Gastroesophageal sphincter (tissue), 4 donors: ENCODE data around the gene COLGALT1. TPM values are rescaled to one million over a fixed set of nuclear protein-coding genes. Genes with fewer than 3 reads are reported as not detected.

Experiments used
- ATAC-seq: fragments of 150-250 bp; one replicate; pipeline ENCODE4 v1.9.1; 2016; ENCODE audit warnings: mild to moderate bottlenecking, moderate library complexity
- H3K27ac ChIP-seq, 4 donors: fragments of 200-600 bp; sonication (generic) in 3 of 4; 1 replicate in 3 of 4; 2 replicates in 1 of 4; pipeline ENCODE4 v1.5.1; 2016 to 2019
- H3K27me3 ChIP-seq: fragments of 200-600 bp; sonication (generic); one replicate; pipeline ENCODE4 v1.5.1; 2019
- H3K36me3 ChIP-seq, 2 donors: fragments of 200-600 bp; sonication (generic); one replicate each; pipeline ENCODE4 v1.5.1; 2019; ENCODE audit warnings: control low read depth in 1 of 2
- H3K4me1 ChIP-seq, 3 donors: fragments of 200-600 bp; sonication (generic); 1 replicate in 2 of 3; 2 replicates in 1 of 3; pipeline ENCODE4 v1.5.1; 2016 to 2019; ENCODE audit warnings: control low read depth in 2 of 3
- H3K4me3 ChIP-seq, 2 donors: fragments of 200-600 bp; sonication (generic); one replicate each; pipeline ENCODE4 v1.5.1; 2019; ENCODE audit warnings: mild to moderate bottlenecking in 1 of 2, moderate library complexity in 1 of 2
- H3K9me3 ChIP-seq, 3 donors: fragments of 200-600 bp; sonication (generic); one replicate each; pipeline ENCODE4 v1.5.1; 2017 to 2019; ENCODE audit warnings: control low read depth in 2 of 3
- EP300 ChIP-seq: sonication (generic); formaldehyde crosslinking; IDR thresholded peaks from one replicate; pipeline ENCODE4 v1.6.1; 2017; ENCODE audit warnings: antibody characterized with exemption, mild to moderate bottlenecking
- POLR2A ChIP-seq, 2 donors: fragments of 450-650 bp; IDR thresholded peaks; one replicate each; pipeline ENCODE4 v1.6.1; 2017; ENCODE audit warnings: antibody characterized with exemption in 2 of 2, mild to moderate bottlenecking in 2 of 2, moderate library complexity in 1 of 2
- POLR2AphosphoS5 ChIP-seq: sonication (generic); formaldehyde crosslinking; IDR thresholded peaks from one replicate; pipeline ENCODE4 v1.6.1; 2017; ENCODE audit warnings: antibody characterized with exemption
- WGBS, 2 donors: methylation state at CpG; one replicate each; pipeline ENCODE4 v1.1.5; 2018; ENCODE audit warnings: low coverage in 1 of 2; 5-methylcytosine and 5-hydroxymethylcytosine counted together
- total RNA-seq, 4 donors: library from RNA; depleted of rRNA; stranded (reverse); fragments of >200 nt; gene quantifications; one replicate each; pipeline ENCODE4 v1.1.0, GENCODE V29; 2016
- TF ChIP-seq, protein P1 (sequence below), 4 experiments: fragments of 200-600 bp in 2 of 4; fragments of 450-650 bp in 2 of 4; sonication (generic) in 1 of 4; IDR thresholded peaks; one replicate each; pipeline ENCODE4 v1.5.1; 2017 to 2019; ENCODE audit warnings: antibody characterized with exemption in 4 of 4, mild to moderate bottlenecking in 2 of 4, moderate library complexity in 2 of 4

Gene COLGALT1
- total RNA-seq, 4 donors from 2014 or later, result 54.7 to 78.9 (median 61.2) TPM

DNA sequence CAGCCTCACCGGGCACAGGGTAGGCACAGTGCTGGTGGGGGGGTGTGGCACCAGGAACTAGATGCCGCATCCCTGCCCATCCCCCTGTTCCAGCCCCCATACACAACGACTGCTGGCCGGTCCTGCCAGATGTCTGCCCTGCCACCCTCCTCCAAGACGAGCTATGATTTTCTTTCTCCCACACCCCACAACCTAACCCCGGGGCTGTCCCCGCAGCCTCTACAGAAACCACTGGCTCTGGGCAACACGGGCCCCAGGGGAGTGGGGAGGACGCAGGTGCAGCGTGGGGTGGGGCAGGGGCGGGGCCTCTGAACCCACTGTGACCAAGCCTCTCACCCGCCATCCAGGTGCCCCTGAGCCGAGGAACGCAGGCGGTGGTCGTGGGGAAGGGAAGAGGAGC lies 28.5 kb upstream of the COLGALT1 start:
- Histone ChIP-seq H3K36me3 (no peaks in the 10 kb centered on the region), H3K9me3 (peaks cover 0 to 5% (median 0%) of the 10 kb centered on the region in 3 donors), H3K4me3 (no peak overlapping the region), H3K4me1 (peaks cover 0 to 10% (median 0%) of the 10 kb centered on the region in 3 donors), H3K27ac (no peak overlapping the region), H3K27me3 (peaks cover 84% of the 10 kb centered on the region)
- no peak for TF ChIP-seq POLR2A (IDR thresholded peaks at IDR 0.05)
- TF ChIP-seq, protein P1, sequence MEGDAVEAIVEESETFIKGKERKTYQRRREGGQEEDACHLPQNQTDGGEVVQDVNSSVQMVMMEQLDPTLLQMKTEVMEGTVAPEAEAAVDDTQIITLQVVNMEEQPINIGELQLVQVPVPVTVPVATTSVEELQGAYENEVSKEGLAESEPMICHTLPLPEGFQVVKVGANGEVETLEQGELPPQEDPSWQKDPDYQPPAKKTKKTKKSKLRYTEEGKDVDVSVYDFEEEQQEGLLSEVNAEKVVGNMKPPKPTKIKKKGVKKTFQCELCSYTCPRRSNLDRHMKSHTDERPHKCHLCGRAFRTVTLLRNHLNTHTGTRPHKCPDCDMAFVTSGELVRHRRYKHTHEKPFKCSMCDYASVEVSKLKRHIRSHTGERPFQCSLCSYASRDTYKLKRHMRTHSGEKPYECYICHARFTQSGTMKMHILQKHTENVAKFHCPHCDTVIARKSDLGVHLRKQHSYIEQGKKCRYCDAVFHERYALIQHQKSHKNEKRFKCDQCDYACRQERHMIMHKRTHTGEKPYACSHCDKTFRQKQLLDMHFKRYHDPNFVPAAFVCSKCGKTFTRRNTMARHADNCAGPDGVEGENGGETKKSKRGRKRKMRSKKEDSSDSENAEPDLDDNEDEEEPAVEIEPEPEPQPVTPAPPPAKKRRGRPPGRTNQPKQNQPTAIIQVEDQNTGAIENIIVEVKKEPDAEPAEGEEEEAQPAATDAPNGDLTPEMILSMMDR (IDR thresholded peaks at IDR 0.05), result no peak
- no peak for TF ChIP-seq EP300
- TF ChIP-seq POLR2AphosphoS5, result no peak
- 50% methylated on average over 5 of the region's 16 CpGs; no CpG with 5 or more reads in 1 of the 2 donors for WGBS, 2 donors
- no peak for ATAC-seq

GRCh38 chr19:17527326-17527725 lies 28.1 kb upstream of the COLGALT1 start:
- Histone ChIP-seq H3K27me3 (peaks cover 86% of the 10 kb centered on the region), H3K4me1 (peaks cover 0 to 10% (median 0%) of the 10 kb centered on the region in 3 donors), H3K9me3 (peaks cover 0 to 5% (median 0%) of the 10 kb centered on the region in 3 donors), H3K36me3 (no peaks in the 10 kb centered on the region), H3K27ac (no peak overlapping the region), H3K4me3 (no peak overlapping the region)
- no peak for TF ChIP-seq POLR2AphosphoS5
- TF ChIP-seq, protein P1 (IDR thresholded peaks at IDR 0.05), result no peak
- no peak for TF ChIP-seq EP300
- no peak for TF ChIP-seq POLR2A (IDR thresholded peaks at IDR 0.05)
- WGBS, 2 donors, result 57 to 64% methylated on average over 3 of the region's 10 CpGs
- no peak for ATAC-seq

- Histone ChIP-seq H3K27ac (no peak overlapping the region), H3K4me1 (peaks cover 0 to 1% (median 0%) of the 10 kb centered on the region in 3 donors), H3K36me3 (no peaks in the 10 kb centered on the region), H3K27me3 (peaks cover 88% of the 10 kb centered on the region), H3K9me3 (peaks cover 0 to 5% (median 0%) of the 10 kb centered on the region in 3 donors), H3K4me3 (no peak overlapping the region)
- ATAC-seq, result no peak
- 100% methylated on average over 1 of the region's 3 CpGs; no CpG with 5 or more reads in 1 of the 2 donors for WGBS, 2 donors
- TF ChIP-seq, protein P1 (IDR thresholded peaks at IDR 0.05), result no peak
- TF ChIP-seq POLR2A (IDR thresholded peaks at IDR 0.05) (no peak), EP300 (no peak), POLR2AphosphoS5 (no peak)
These were observed 26.8 kb upstream of the COLGALT1 start for GRCh38 chr19:17528610-17529009.

GRCh38 chr19:17529239-17530158 lies 25.9 kb upstream of the COLGALT1 start:
- Histone ChIP-seq H3K4me3 (no peak overlapping the region), H3K36me3 (no peaks in the 10 kb centered on the region), H3K4me1 (no peaks in the 10 kb centered on the region), H3K27me3 (peaks cover 79% of the 10 kb centered on the region), H3K9me3 (peaks cover 0 to 5% (median 0%) of the 10 kb centered on the region in 3 donors), H3K27ac (no peak overlapping the region)
- 60 to 81% methylated on average over 6 of the region's 8 CpGs for WGBS, 2 donors
- no peak for ATAC-seq
- TF ChIP-seq POLR2A (IDR thresholded peaks at IDR 0.05) (no peak), POLR2AphosphoS5 (no peak), EP300 (no peak)
- TF ChIP-seq, protein P1 (IDR thresholded peaks at IDR 0.05), result no peak
